ENCODE data around the gene HHLA2. TPM values are rescaled to one million over a fixed set of nuclear protein-coding genes. Genes with fewer than 3 reads are reported as not detected.

Gene HHLA2
- polyA plus RNA-seq, 3 donors: 0.13 TPM; not detected in 2

- Histone ChIP-seq H3K4me1 (ENCODE audit: control insufficient read depth in 1 of 2, insufficient read depth in 2 of 2, low read length in 2 of 2) (no peaks in the 10 kb centered on the region), H3K36me3 (replicated peaks in 1 of 2; ENCODE audit: control insufficient read depth in 1 of 2, insufficient read depth in 2 of 2, low read length in 2 of 2) (no peaks in the 10 kb centered on the region), H3K9ac (ENCODE audit: insufficient read depth, low read length, poor library complexity, severe bottlenecking) (no peak overlapping the region), H3K9me3 (replicated peaks in 1 of 2; ENCODE audit: control insufficient read depth in 1 of 2, insufficient read depth in 1 of 2, low read length in 2 of 2) (no peaks in the 10 kb centered on the region), H3K4me2 (replicated peaks; ENCODE audit: extremely low read depth, low read length, poor library complexity, severe bottlenecking) (no peak overlapping the region), H3K27me3 (ENCODE audit: control insufficient read depth in 2 of 2, insufficient read depth in 2 of 2, low read length in 2 of 2) (no peaks in the 10 kb centered on the region), H3K27ac (ENCODE audit: low read depth in 1 of 2, low read length in 2 of 2) (no peak overlapping the region), H2AFZ (ENCODE audit: insufficient read depth, low read depth, low read length, poor library complexity, severe bottlenecking) (no peak overlapping the region), H4K20me1 (ENCODE audit: insufficient read depth, low read length) (no peaks in the 10 kb centered on the region), H3K79me2 (ENCODE audit: insufficient read depth, low read length) (no peaks in the 10 kb centered on the region), H3K4me3 (replicated peaks in 1 of 3; ENCODE audit: low read depth in 2 of 3, low read length in 3 of 3) (no peak overlapping the region)
- Mint-ChIP-seq H3K27me3 (ENCODE audit: low read depth in 3 of 3) (peaks cover 0 to 1% (median 0%) of the 10 kb centered on the region in 3 donors), H3K9me3 (peaks cover 0 to 1% (median 0%) of the 10 kb centered on the region in 7 donors), H3K4me1 (peaks cover 14% of the 10 kb centered on the region), H3K27ac (no peak overlapping the region), H3K4me3 (no peak overlapping the region), H3K36me3 (no peaks in the 10 kb centered on the region)
- no peak for DNase-seq
- WGBS (ENCODE audit: insufficient coverage): 100% methylated on average over 1 of the region's 2 CpGs
- intact Hi-C loops (cut with micrococcal nuclease): no loop called here
- TF ChIP-seq, protein P1, sequence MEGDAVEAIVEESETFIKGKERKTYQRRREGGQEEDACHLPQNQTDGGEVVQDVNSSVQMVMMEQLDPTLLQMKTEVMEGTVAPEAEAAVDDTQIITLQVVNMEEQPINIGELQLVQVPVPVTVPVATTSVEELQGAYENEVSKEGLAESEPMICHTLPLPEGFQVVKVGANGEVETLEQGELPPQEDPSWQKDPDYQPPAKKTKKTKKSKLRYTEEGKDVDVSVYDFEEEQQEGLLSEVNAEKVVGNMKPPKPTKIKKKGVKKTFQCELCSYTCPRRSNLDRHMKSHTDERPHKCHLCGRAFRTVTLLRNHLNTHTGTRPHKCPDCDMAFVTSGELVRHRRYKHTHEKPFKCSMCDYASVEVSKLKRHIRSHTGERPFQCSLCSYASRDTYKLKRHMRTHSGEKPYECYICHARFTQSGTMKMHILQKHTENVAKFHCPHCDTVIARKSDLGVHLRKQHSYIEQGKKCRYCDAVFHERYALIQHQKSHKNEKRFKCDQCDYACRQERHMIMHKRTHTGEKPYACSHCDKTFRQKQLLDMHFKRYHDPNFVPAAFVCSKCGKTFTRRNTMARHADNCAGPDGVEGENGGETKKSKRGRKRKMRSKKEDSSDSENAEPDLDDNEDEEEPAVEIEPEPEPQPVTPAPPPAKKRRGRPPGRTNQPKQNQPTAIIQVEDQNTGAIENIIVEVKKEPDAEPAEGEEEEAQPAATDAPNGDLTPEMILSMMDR (IDR thresholded peaks at IDR 0.05): no peak
Measured at GRCh38 chr3:108394016-108394415, 97.7 kb downstream of the HHLA2 start.

- no peak overlapping the region for H3K9ac ChIP-seq (ENCODE audit: insufficient read depth, low read length, poor library complexity, severe bottlenecking)
- H3K4me3 Mint-ChIP-seq: no peak overlapping the region
- no peaks in the 10 kb centered on the region for H3K79me2 ChIP-seq (ENCODE audit: insufficient read depth, low read length)
- H3K4me2 ChIP-seq (replicated peaks; ENCODE audit: extremely low read depth, low read length, poor library complexity, severe bottlenecking): no peak overlapping the region
- H3K27ac Mint-ChIP-seq: no peak overlapping the region
- no peaks in the 10 kb centered on the region for H3K9me3 ChIP-seq (replicated peaks in 1 of 2; ENCODE audit: control insufficient read depth in 1 of 2, insufficient read depth in 1 of 2, low read length in 2 of 2)
- no peaks in the 10 kb centered on the region for H3K27me3 ChIP-seq (ENCODE audit: control insufficient read depth in 2 of 2, insufficient read depth in 2 of 2, low read length in 2 of 2)
- TF ChIP-seq, protein P1 (IDR thresholded peaks at IDR 0.05): no peak
- H3K36me3 ChIP-seq (replicated peaks in 1 of 2; ENCODE audit: control insufficient read depth in 1 of 2, insufficient read depth in 2 of 2, low read length in 2 of 2): no peaks in the 10 kb centered on the region
- H2AFZ ChIP-seq (ENCODE audit: insufficient read depth, low read depth, low read length, poor library complexity, severe bottlenecking): no peak overlapping the region
- H3K4me1 Mint-ChIP-seq: peaks cover 14% of the 10 kb centered on the region
- H4K20me1 ChIP-seq (ENCODE audit: insufficient read depth, low read length): no peaks in the 10 kb centered on the region
- peaks cover 0 to 1% (median 0%) of the 10 kb centered on the region in 3 donors for H3K27me3 Mint-ChIP-seq (ENCODE audit: low read depth in 3 of 3)
- no peaks in the 10 kb centered on the region for H3K4me1 ChIP-seq (ENCODE audit: control insufficient read depth in 1 of 2, insufficient read depth in 2 of 2, low read length in 2 of 2)
- H3K36me3 Mint-ChIP-seq: no peaks in the 10 kb centered on the region
- DNase-seq: no peak
- intact Hi-C loops (cut with micrococcal nuclease): no loop called here
- H3K9me3 Mint-ChIP-seq: peaks cover 0 to 1% (median 0%) of the 10 kb centered on the region in 7 donors
- no peak overlapping the region for H3K4me3 ChIP-seq (replicated peaks in 1 of 3; ENCODE audit: low read depth in 2 of 3, low read length in 3 of 3)
- no peak overlapping the region for H3K27ac ChIP-seq (ENCODE audit: low read depth in 1 of 2, low read length in 2 of 2)
- whole genome bisulfite sequencing (ENCODE audit: insufficient coverage): no CpG with 5 or more reads among the region's 3 CpGs
Measured at GRCh38 chr3:108394563-108394962, 98.2 kb downstream of the HHLA2 start.
